WTC11 (cell line): Measurements from ENCODE around the gene TINAG.

ENCODE experiments used
- ETV6 ChIP-seq: sonication (generic); formaldehyde crosslinking; IDR thresholded peaks from 2 replicates; pipeline ENCODE4 v1.8.1; 2022; ENCODE audit warnings: mild to moderate bottlenecking, missing genetic modification reagents
- TF ChIP-seq, protein P1 (sequence below): fragments of 200-600 bp; IDR thresholded peaks from 2 replicates; pipeline ENCODE4 v1.8.0; 2022; ENCODE audit warnings: antibody characterized with exemption

DNA sequence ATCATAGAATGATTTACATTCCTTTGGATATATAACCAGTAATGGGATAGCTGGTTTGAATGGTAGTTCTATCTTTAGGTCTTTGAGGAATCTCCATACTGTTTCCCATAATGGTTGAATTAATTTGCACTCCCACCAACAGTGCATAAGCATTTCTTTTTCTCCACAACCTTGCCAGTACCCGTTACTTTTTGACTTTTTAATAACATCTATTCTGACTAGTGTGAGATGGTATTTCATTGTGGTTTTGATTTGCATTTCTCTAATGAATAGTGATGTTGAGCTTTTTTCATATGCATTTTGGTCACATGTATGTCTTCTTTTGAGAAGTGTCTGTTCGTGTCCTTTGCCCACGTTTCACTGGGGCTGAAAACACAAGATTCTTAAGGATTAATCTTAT is 107.3 kb downstream of the TINAG start:
- no peak for TF ChIP-seq ETV6
- TF ChIP-seq, protein P1, sequence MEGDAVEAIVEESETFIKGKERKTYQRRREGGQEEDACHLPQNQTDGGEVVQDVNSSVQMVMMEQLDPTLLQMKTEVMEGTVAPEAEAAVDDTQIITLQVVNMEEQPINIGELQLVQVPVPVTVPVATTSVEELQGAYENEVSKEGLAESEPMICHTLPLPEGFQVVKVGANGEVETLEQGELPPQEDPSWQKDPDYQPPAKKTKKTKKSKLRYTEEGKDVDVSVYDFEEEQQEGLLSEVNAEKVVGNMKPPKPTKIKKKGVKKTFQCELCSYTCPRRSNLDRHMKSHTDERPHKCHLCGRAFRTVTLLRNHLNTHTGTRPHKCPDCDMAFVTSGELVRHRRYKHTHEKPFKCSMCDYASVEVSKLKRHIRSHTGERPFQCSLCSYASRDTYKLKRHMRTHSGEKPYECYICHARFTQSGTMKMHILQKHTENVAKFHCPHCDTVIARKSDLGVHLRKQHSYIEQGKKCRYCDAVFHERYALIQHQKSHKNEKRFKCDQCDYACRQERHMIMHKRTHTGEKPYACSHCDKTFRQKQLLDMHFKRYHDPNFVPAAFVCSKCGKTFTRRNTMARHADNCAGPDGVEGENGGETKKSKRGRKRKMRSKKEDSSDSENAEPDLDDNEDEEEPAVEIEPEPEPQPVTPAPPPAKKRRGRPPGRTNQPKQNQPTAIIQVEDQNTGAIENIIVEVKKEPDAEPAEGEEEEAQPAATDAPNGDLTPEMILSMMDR = no peak
